ENCODE measurements around the gene JMJD4.

DNA sequence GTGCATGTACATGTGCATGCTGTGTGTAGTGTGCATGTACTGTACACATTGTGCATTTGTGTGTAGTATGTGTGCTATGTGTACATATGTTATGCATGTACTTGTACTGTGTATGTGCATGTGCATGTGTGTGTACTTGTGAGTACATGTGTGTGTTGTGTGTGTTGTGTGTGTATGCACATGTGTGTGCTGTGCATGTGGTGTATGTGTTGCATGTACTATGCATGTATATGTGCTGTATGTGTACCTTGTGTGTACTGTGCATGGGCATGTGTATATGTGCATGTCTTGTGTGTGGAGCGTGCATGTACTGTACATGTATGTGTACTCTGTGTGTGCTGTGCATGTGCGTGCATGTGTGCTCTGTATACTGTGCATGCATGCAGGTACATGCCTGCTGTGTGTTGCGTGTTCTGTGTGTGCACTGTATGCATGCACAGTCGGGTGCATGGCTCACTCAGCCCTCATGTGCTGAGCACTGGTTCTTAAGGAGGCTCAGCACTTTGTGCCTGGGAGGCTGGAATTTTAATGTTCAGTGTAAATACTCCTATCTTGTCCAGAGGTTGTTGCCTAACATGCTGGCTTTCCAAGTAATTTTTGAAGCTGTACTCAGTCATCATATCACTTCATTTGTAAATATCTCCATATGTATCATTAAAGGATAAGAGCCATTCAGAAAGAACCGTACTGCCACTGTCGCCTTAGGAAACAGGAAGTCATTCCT, 32.5 kb upstream of the JMJD4 start:
- no peak for TF ChIP-seq POLR2A (IDR thresholded peaks at IDR 0.05; ENCODE audit: control extremely low read depth in 1 of 2, low read depth in 2 of 2, low read length in 2 of 2)
- TF ChIP-seq, protein P1, sequence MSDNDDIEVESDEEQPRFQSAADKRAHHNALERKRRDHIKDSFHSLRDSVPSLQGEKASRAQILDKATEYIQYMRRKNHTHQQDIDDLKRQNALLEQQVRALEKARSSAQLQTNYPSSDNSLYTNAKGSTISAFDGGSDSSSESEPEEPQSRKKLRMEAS (IDR thresholded peaks at IDR 0.05): no peak
- no peak for TF ChIP-seq SP1 (IDR thresholded peaks at IDR 0.05; ENCODE audit: low read depth, low read length)
- TF ChIP-seq RFX5 (IDR thresholded peaks at IDR 0.05; ENCODE audit: borderline replicate concordance, low read depth, low read length): no peak

Data from H1 (cell line).